SKM-1 treated with dmso at 0.1 percent for 144 hours (cell line): ENCODE data around the gene CDR2.
"Not testable (repeated sequence)": the region's sequence is repeated elsewhere in the genome, so short reads cannot be mapped to it uniquely, and the experiment has no call there.

Experiments
- DNase-seq: peaks from one replicate; lab custom pipeline; 2025; ENCODE audit not compliant: unreplicated experiment; lab: John Stamatoyannopoulos, UW

CDR2 gene

GRCh38 chr16:22311520-22311919 lies 62.9 kb downstream of the CDR2 start:
- no peak for DNase-seq

GRCh38 chr16:22308824-22309520 lies 65.4 kb downstream of the CDR2 start:
- no peak for DNase-seq

- no peak for DNase-seq
Observed at GRCh38 chr16:22307838-22308237, 66.6 kb downstream of the CDR2 start.

DNA sequence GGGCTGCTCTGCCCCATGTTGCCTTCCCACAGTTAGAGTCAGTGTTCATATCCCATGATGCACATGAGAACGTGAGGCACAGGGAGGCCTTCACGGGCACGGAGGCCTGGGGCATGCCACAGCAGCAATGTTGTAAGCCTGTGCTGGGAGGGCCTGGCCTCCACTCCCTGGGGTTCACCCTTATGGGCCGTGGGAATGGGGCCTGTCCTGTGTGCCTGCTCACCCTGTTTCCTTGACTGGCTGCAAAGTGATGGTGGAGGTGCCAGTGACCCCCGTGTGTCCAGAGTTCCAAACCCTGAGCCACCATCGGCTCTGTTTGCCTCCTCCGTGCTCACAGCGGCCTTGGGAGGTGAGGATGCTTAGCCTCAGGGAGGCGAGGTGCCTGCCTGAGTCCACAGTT lies 67.6 kb downstream of the CDR2 start:
- DNase-seq: no peak

DNA sequence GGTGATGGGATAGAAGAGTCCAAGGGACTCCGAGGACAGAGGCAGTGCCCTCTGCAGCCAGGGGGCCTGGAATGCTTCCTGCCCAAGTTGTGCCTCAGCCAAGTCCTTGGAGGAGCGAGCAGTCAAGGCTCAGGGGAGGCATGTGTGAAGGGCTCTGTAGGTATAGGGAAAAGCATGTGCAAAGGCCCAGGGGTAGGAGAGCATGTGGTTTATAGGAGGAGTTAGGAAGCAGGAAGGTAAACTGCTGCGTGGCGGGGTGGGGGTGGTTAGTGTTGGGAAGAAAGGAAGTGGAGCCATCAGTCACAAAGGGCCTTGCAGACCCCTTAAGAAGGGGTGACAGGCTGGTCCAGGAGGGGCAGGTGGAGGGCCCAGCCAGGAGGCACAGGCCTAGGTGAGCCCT lies 70.0 kb downstream of the CDR2 start:
- DNase-seq: no peak

GRCh38 chr16:22302776-22303363 lies 71.5 kb downstream of the CDR2 start:
- no peak for DNase-seq

DNA sequence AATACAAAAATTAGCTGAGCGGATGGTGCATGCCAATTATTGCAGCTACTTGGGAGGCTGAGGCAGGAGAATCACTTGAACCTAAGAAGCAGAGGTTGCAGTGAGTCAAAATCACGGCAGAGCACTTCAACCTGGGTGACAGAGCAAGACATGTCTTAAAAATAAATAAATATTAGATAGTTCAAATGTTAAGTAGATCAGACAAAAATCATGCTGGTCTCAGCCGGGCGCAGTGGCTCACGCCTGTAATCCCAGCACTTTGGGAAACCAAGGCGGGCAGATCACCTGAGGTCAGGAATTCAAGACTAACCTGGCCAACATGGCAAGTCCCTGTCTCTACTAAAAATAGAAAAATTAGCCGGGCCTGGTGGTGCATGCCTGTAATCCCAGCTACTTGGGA lies 73.0 kb downstream of the CDR2 start:
- not testable (repeated sequence) for DNase-seq

GRCh38 chr16:22300427-22301071 lies 73.9 kb downstream of the CDR2 start:
- DNase-seq: peak; percentile 52

DNA sequence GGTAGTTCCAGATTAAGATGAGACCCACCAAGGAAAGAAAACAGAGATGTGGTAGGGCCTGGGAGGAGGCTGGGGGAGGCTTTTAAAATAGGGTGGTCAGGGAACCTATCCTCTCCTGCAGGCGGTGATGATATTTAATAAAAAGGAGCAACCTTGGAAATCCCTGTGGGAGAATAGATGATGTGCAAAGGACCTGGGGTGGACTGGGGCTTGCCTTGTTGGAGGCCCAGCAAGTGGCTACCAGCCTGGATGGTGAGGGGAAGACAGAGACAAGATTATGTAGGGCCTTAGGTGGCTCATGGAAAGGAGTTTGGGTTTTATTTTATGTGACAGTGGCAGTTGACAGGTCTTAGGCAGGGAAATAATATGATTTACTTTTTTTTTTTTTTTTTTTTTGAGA lies 75.4 kb downstream of the CDR2 start:
- no peak for DNase-seq

- peak; percentile 67 for DNase-seq
Observed at GRCh38 chr16:22297871-22298733, 76.3 kb downstream of the CDR2 start.

GRCh38 chr16:22297114-22297870 lies 77.1 kb downstream of the CDR2 start, which contains the start of gene POLR3E:
Gene POLR3E (plus strand): TSS chr16:22297409. CDS start chr16:22302969, 5,560 bp downstream.
- DNase-seq: peak; percentile 92

- no peak for DNase-seq
Observed at GRCh38 chr16:22296225-22297113, 78.0 kb downstream of the CDR2 start.
